Upper lobe of right lung (tissue), 1 donor: ENCODE data around the gene HLF. TPM values are rescaled to one million over a fixed set of nuclear protein-coding genes. Genes with fewer than 3 reads are reported as not detected.

Experiments
- ATAC-seq: fragments of 200-7000 bp; cut with Tn5 transposase; one replicate; pipeline ENCODE4 v1.9.1; 2020; ENCODE audit warnings: mild to moderate bottlenecking, moderate library complexity
- DNase-seq: peaks from one replicate; pipeline ENCODE4 v3.0.0-alpha.2; 2020
- H3K27ac ChIP-seq: fragments of 200-600 bp; one replicate; pipeline ENCODE4 v1.8.0; 2022
- H3K27me3 ChIP-seq: fragments of 200-600 bp; one replicate; pipeline ENCODE4 v1.8.0; 2022; ENCODE audit warnings: mild to moderate bottlenecking
- H3K36me3 ChIP-seq: fragments of 200-600 bp; one replicate; pipeline ENCODE4 v1.8.0; 2022
- H3K4me1 ChIP-seq: fragments of 200-600 bp; one replicate; pipeline ENCODE4 v1.8.0; 2022
- H3K4me3 ChIP-seq: fragments of 200-600 bp; one replicate; pipeline ENCODE4 v1.8.0; 2022; ENCODE audit warnings: mild to moderate bottlenecking
- H3K9me3 ChIP-seq: fragments of 200-600 bp; one replicate; pipeline ENCODE4 v1.8.0; 2022
- CTCF ChIP-seq: fragments of 200-600 bp; IDR thresholded peaks from one replicate; pipeline ENCODE4 v1.8.0; 2022; ENCODE audit warnings: antibody characterized with exemption
- intact Hi-C: fragments of 100-400 bp; cut with DNase I; formaldehyde crosslinking; loops from one replicate; pipeline ENCODE4 v1.11.0; 2022
- long read RNA-seq: library from polyadenylated mRNA; unstranded; transcript quantifications from one replicate; pipeline ENCODE4 v2.0.0, GENCODE V29; 2021
- total RNA-seq: library from RNA; stranded (reverse); fragmentation: NEBNext Ultra II Directional; extraction: Animal tissue kit (Norgen Biotek cat#: 25700); gene quantifications from one replicate; pipeline ENCODE4 v1.2.1, GENCODE V29; 2021
- donor health status: DM: no; HTN: yes; CAD: no; lungs with severe emphysema.

HLF gene
- 31.8 TPM for total RNA-seq
- long read RNA-seq, full-length matches to known transcripts: 13 of 25 reads
- long read RNA-seq, partial matches to known transcripts: 1 of 25 reads
- long read RNA-seq, other reads (novel, unspliced or antisense): 11 of 25 reads

DNA sequence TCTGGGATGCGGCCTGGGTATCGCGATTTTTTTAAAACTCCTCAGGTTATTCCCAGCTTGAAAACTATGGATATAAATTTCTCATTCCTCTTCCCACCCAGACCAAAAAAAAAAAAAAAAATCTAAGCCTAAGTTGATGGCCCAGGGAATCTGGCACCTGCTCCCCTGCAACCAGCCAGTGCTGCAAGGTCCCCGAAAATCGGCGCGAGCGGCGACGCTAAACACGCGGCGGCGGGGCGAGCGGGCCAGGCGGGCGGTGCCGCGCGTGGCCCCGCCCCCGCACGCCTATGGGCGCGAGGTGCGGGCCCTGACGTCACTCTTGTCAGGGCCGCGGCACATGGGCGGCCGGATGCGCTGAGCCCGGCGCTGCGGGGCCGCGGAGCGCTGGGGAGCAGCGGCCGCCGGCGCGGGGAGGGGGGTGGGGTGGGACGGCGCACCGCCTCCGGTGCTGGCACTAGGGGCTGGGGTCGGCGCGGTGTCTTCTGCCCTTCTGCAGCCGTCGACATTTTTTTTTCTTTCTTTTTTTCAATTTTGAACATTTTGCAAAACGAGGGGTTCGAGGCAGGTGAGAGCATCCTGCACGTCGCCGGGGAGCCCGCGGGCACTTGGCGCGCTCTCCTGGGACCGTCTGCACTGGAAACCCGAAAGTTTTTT is at the start of gene HLF:
Gene HLF, plus strand, starts transcription at position 316 of the 654 bp plus-strand sequence. CDS start 525 bp downstream, outside the sequence.
- ATAC-seq (peak; percentile 96), DNase-seq (peak; percentile 87)
- Histone ChIP-seq H3K4me3 (peak within 1 kb of the TSS; percentile 64), H3K36me3 (no peaks in the 10 kb centered on the region), H3K27ac (peak within 1 kb of the TSS; percentile 78), H3K4me1 (peaks cover 14% of the 10 kb centered on the region), H3K27me3 (peaks cover 30% of the 10 kb centered on the region), H3K9me3 (no peaks in the 10 kb centered on the region)
- intact Hi-C loops: no loop called here
- no peak for TF ChIP-seq CTCF

DNA sequence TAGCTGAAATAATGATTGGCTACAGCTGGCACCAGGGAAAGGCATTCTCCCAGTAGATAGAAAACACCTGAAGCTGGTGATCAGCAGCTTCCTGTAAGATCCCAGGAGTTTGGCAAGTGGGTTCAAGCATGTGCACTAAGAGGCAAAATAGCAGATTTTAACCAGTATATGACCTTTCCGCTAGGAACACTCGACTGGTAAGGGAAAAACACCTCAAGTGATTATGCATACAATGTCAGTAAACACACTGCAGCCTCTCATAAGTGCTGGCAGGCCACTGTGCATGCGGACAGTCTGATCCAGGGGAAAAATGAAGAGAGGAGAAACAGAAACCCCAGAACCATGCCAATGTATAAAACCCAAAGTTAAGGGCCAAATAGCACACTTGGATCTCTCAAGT is 49.0 kb upstream of the HLF start:
- ATAC-seq (peak; percentile 89), DNase-seq (peak; percentile 75)
- no peak overlapping the region for H3K27ac ChIP-seq
- H3K36me3 ChIP-seq: no peaks in the 10 kb centered on the region
- H3K4me1 ChIP-seq: no peaks in the 10 kb centered on the region
- no peaks in the 10 kb centered on the region for H3K9me3 ChIP-seq
- no peak for TF ChIP-seq CTCF
- H3K27me3 ChIP-seq: no peaks in the 10 kb centered on the region
- H3K4me3 ChIP-seq: no peak overlapping the region
- intact Hi-C loops: no loop called here

GRCh38 chr17:55216888-55217287 is 47.9 kb upstream of the HLF start:
- no peaks in the 10 kb centered on the region for H3K9me3 ChIP-seq
- no peak overlapping the region for H3K4me3 ChIP-seq
- TF ChIP-seq CTCF: no peak
- H3K27me3 ChIP-seq: no peaks in the 10 kb centered on the region
- H3K27ac ChIP-seq: no peak overlapping the region
- no peaks in the 10 kb centered on the region for H3K36me3 ChIP-seq
- ATAC-seq (no peak), DNase-seq (no peak)
- H3K4me1 ChIP-seq: no peaks in the 10 kb centered on the region
- intact Hi-C loops: no loop called here

- no peak for TF ChIP-seq CTCF
- Histone ChIP-seq H3K4me3 (no peak overlapping the region), H3K4me1 (no peaks in the 10 kb centered on the region), H3K27me3 (no peaks in the 10 kb centered on the region), H3K9me3 (no peaks in the 10 kb centered on the region), H3K36me3 (no peaks in the 10 kb centered on the region), H3K27ac (no peak overlapping the region)
- intact Hi-C loops: no loop called here
- ATAC-seq (no peak), DNase-seq (no peak)
Measured at GRCh38 chr17:55219459-55219858, 45.3 kb upstream of the HLF start.

GRCh38 chr17:55219934-55220333 is 44.8 kb upstream of the HLF start:
- no peak overlapping the region for H3K27ac ChIP-seq
- H3K4me1 ChIP-seq: no peaks in the 10 kb centered on the region
- H3K4me3 ChIP-seq: no peak overlapping the region
- H3K27me3 ChIP-seq: no peaks in the 10 kb centered on the region
- ATAC-seq (no peak), DNase-seq (no peak)
- TF ChIP-seq CTCF: no peak
- intact Hi-C loops: no loop called here
- H3K36me3 ChIP-seq: no peaks in the 10 kb centered on the region
- no peaks in the 10 kb centered on the region for H3K9me3 ChIP-seq
